A549 (cell line): ENCODE data around the gene MMP24OS. TPM values are rescaled to one million over a fixed set of nuclear protein-coding genes. Genes with fewer than 3 reads are reported as not detected.
A peak's percentile ranks its signal among the peaks of the same experiment; 100 is the strongest.

Experiments used
- ATAC-seq, 2 experiments: fragments of 200-7000 bp in 1 of 2; fragments of >200 bp in 1 of 2; cut with Nextera tagmentation in 1 of 2; cut with Tn5 transposase in 1 of 2; 3 replicates each; pipeline versions ENCODE4 v1.8.0 to v1.9.1; 2018 to 2020; ENCODE audit warnings: mild to moderate bottlenecking in 1 of 2, moderate library complexity in 1 of 2
- CTCF ChIA-PET: fragments of 300-600 bp; sonication (Branson Sonifier 250); formaldehyde crosslinking; extraction: SDS; loops from one replicate; lab custom pipeline; 2021; ENCODE audit warnings: antibody characterized with exemption, inconsistent platforms; lab: Yijun Ruan, JAX
- POLR2A ChIA-PET: fragments of 350-600 bp; formaldehyde crosslinking; extraction: SDS; loops from one replicate; lab custom pipeline; 2021; ENCODE audit warnings: antibody characterized with exemption, inconsistent platforms; lab: Yijun Ruan, JAX
- DNase-seq, 2 experiments: peaks; one replicate each; pipeline versions ENCODE4 v3.0.0 to v3.0.0-alpha.2; 2011 to 2016; ENCODE audit warnings: low read depth in 1 of 2, low spot score in 1 of 2
- FAIRE-seq: peaks from 2 replicates; lab custom pipeline; 2011; peaks lifted over from hg19 to GRCh38; lab: Jason Lieb, UNC
- H3K27ac ChIP-seq, 2 experiments: fragments of >200 bp; sonication (Bioruptor Twin); formaldehyde crosslinking; 3 replicates each; pipeline ENCODE4 v1.5.1; 2016 to 2017
- H3K4me1 ChIP-seq: fragments of >200 bp; sonication (Bioruptor Twin); formaldehyde crosslinking; 3 replicates; pipeline ENCODE4 v1.6.1; 2016
- H3K4me2 ChIP-seq: fragments of >200 bp; sonication (Bioruptor Twin); formaldehyde crosslinking; 3 replicates; pipeline ENCODE4 v1.6.1; 2016
- H3K4me3 ChIP-seq: fragments of >200 bp; sonication (Bioruptor Twin); formaldehyde crosslinking; 3 replicates; pipeline ENCODE4 v1.5.1; 2016
- H3K9me3 ChIP-seq: fragments of >200 bp; sonication (Bioruptor Twin); formaldehyde crosslinking; 3 replicates; pipeline ENCODE4 v1.6.1; 2016
- BCL3 ChIP-seq: fragments of >200 bp; sonication (Bioruptor Twin); formaldehyde crosslinking; IDR thresholded peaks from 3 replicates; pipeline ENCODE4 v1.6.1; 2016
- CEBPB ChIP-seq, 2 experiments: fragments of >200 bp in 1 of 2; sonication (Bioruptor Twin) in 1 of 2; formaldehyde crosslinking in 1 of 2; IDR thresholded peaks; 2 replicates each; pipeline ENCODE4 v1.6.1; 2012 to 2016
- CHD2 ChIP-seq: fragments of 150-350 bp; IDR thresholded peaks from 2 replicates; pipeline ENCODE4 v1.6.1; 2014; ENCODE audit warnings: low read length; ENCODE audit not compliant: partially characterized antibody
- CHD4 ChIP-seq: fragments of 200-600 bp; sonication (generic); IDR thresholded peaks from 2 replicates; pipeline ENCODE4 v1.6.1; 2016; ENCODE audit warnings: antibody characterized with exemption, mild to moderate bottlenecking, borderline replicate concordance
- EHF ChIP-seq: fragments of 250-450 bp; sonication (Bioruptor Pico); IDR thresholded peaks from 2 replicates; pipeline ENCODE4 v1.5.0; 2020; ENCODE audit warnings: mild to moderate bottlenecking
- FOSB ChIP-seq: fragments of 250-450 bp; sonication (Bioruptor Pico); IDR thresholded peaks from 2 replicates; pipeline ENCODE4 v1.5.0; 2020; ENCODE audit warnings: mild to moderate bottlenecking, moderate library complexity
- FOXS1 ChIP-seq: fragments of 250-450 bp; sonication (Bioruptor Pico); IDR thresholded peaks from 2 replicates; pipeline ENCODE4 v1.5.0; 2020; ENCODE audit warnings: mild to moderate bottlenecking, moderate library complexity
- HDAC2 ChIP-seq: fragments of 200-600 bp; sonication (generic); IDR thresholded peaks from 2 replicates; pipeline ENCODE4 v1.6.1; 2016
- HES2 ChIP-seq: fragments of >200 bp; sonication (Bioruptor Twin); formaldehyde crosslinking; IDR thresholded peaks from 2 replicates; pipeline ENCODE4 v1.6.1; 2016
- HMGXB4 ChIP-seq: fragments of 250-450 bp; sonication (Bioruptor Pico); IDR thresholded peaks from 2 replicates; pipeline ENCODE4 v1.5.0; 2021; ENCODE audit warnings: mild to moderate bottlenecking, moderate library complexity, borderline replicate concordance
- KDM5A ChIP-seq: fragments of 200-600 bp; sonication (generic); IDR thresholded peaks from 2 replicates; pipeline ENCODE4 v1.6.1; 2016; ENCODE audit warnings: antibody characterized with exemption, mild to moderate bottlenecking
- MAFK ChIP-seq: fragments of 450-650 bp; IDR thresholded peaks from 2 replicates; pipeline ENCODE4 v1.6.1; 2014; ENCODE audit not compliant: partially characterized antibody
- MAZ ChIP-seq: fragments of 150-350 bp; IDR thresholded peaks from 2 replicates; pipeline ENCODE4 v1.6.1; 2014; ENCODE audit warnings: antibody characterized with exemption, low read depth, low read length, borderline replicate concordance
- MYC ChIP-seq: IDR thresholded peaks from 2 replicates; pipeline ENCODE4 v1.6.1; 2012; ENCODE audit warnings: mild to moderate bottlenecking, inconsistent platforms, low read length, improper control_type of control experiment, borderline replicate concordance
- PHF8 ChIP-seq: fragments of 200-600 bp; sonication (generic); IDR thresholded peaks from 2 replicates; pipeline ENCODE4 v1.6.1; 2016; ENCODE audit warnings: low read depth, mild to moderate bottlenecking, antibody characterized with exemption, moderate library complexity, borderline replicate concordance
- POLR2AphosphoS2 ChIP-seq: conservative IDR thresholded peaks from 2 replicates; pipeline ENCODE4 v1.6.1; 2012; ENCODE audit warnings: low read length, improper control_type of control experiment, inconsistent platforms
- RNF2 ChIP-seq: fragments of 200-600 bp; sonication (generic); IDR thresholded peaks from 2 replicates; pipeline ENCODE4 v1.6.1; 2016; ENCODE audit warnings: low read depth, mild to moderate bottlenecking, antibody characterized with exemption, moderate library complexity, borderline replicate concordance
- ZC3H11A ChIP-seq: fragments of 450-650 bp; IDR thresholded peaks from 2 replicates; pipeline ENCODE4 v1.6.1; 2014; ENCODE audit warnings: antibody characterized with exemption, mild to moderate bottlenecking
- WGBS: methylation state at CpG from one replicate; pipeline ENCODE4 v1.1.6; 2017; ENCODE audit errors: missing lambda C conversion rate; 5-methylcytosine and 5-hydroxymethylcytosine counted together
- polyA plus RNA-seq, 4 experiments: library from polyadenylated mRNA; depleted of rRNA in 3 of 4; stranded (reverse); fragments of >200 nt; fragmentation: RNase III in 1 of 4; extraction: RNeasy Plus Mini Kit Qiagen cat#74134 plus additional on column Dnase treatment in 1 of 4; gene quantifications; 2 replicates in 3 of 4; 3 replicates in 1 of 4; pipeline ENCODE4 v1.2.3, GENCODE V29; 2011 to 2017
- TF ChIP-seq, protein P1 (sequence below): fragments of 250-450 bp; sonication (Bioruptor Pico); IDR thresholded peaks from 2 replicates; pipeline ENCODE4 v1.5.0; 2020; ENCODE audit warnings: low read depth, mild to moderate bottlenecking, moderate library complexity

MMP24OS gene
- polyA plus RNA-seq, 2 of the 4 experiments (the other 2 are of a cell fraction): 13.6 to 40.5 TPM

DNA sequence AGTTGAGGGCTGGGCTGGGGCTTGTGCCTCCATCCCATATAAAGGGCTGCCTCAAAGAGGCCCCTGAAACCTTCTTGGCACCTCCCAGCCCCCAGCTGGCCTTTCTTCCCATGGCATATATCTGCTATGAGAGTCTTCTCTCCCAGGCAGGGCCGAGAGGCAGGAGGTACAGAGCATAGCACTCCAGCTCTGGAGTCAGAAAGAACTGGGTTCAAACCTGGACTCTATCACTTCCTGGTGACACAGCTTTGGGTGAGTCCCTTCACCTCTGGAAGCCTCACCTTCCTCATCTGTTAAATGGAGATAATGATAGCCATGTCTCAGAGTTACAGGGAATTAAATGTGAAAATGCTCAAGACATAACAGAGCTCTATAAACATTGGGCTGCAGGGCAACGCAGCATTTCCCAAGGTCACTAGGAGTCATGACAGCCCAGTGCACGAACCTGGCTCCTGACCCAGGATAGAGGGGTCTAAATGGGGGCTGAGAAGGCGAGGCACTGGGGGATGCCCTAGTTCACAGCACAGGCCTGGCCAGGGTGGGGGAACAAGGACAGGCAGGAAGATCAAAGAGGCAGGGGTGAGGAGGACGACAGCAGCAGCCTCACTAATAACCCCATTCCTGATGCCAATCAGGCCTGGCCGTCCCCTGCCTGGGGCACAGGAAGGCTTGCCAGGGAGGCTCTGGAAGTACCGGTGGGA lies 12.4 kb upstream of the MMP24OS start:
- 55% methylated on average over 7 of the region's 7 CpGs for WGBS
- FAIRE-seq: no peak
- no peaks in the 10 kb centered on the region for H3K9me3 ChIP-seq
- ChIA-PET POLR2A (no interaction called here), CTCF (interaction anchor here (0.6 to 10.6 kb wide), 5 partner anchors 9 to 149 kb away, joined by 3 to 138 read pairs (median 9); no protein-coding TSS in a partner anchor)
- H3K27ac ChIP-seq: 0 out of 6 replicates have a peak overlapping the region, but pooled peaks of 1 of the 2 experiments have one; percentile 1
- TF ChIP-seq ZC3H11A (no peak), MAFK (no peak), PHF8 (no peak), HES2 (no peak), EHF (CRISPR knock-in tag) (no peak), MYC (no peak), CHD4 (no peak), KDM5A (no peak), BCL3 (no peak), POLR2AphosphoS2 (no peak), CHD2 (no peak), HDAC2 (no peak), HMGXB4 (CRISPR knock-in tag) (no peak), RNF2 (no peak), FOSB (CRISPR knock-in tag) (no peak), FOXS1 (CRISPR knock-in tag) (no peak)
- H3K4me1 ChIP-seq: peaks cover 11% of the 10 kb centered on the region
- peak; percentile 7 to 26; a peak in 1 of 6 replicates for ATAC-seq
- no peak for DNase-seq
- no peak overlapping the region for H3K4me3 ChIP-seq
- no peak overlapping the region for H3K4me2 ChIP-seq

- ChIA-PET POLR2A (no interaction called here), CTCF (interaction anchor here (0.9 to 10.6 kb wide), 9 partner anchors 9 to 850 kb away, joined by 3 to 138 read pairs (median 4); partner anchors contain the start of gene GDF5)
- H3K4me3 ChIP-seq: no peak overlapping the region
- no peaks in the 10 kb centered on the region for H3K9me3 ChIP-seq
- no peak overlapping the region for H3K27ac ChIP-seq
- WGBS: 94% methylated on average over 17 of the region's 19 CpGs
- TF ChIP-seq, protein P1, sequence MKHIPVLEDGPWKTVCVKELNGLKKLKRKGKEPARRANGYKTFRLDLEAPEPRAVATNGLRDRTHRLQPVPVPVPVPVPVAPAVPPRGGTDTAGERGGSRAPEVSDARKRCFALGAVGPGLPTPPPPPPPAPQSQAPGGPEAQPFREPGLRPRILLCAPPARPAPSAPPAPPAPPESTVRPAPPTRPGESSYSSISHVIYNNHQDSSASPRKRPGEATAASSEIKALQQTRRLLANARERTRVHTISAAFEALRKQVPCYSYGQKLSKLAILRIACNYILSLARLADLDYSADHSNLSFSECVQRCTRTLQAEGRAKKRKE (CRISPR knock-in tag): no peak
- TF ChIP-seq MAZ (no peak), CEBPB (IDR thresholded peaks at IDR 0.05) (no peak), FOSB (CRISPR knock-in tag) (no peak)
- H3K4me2 ChIP-seq: no peak overlapping the region
- FAIRE-seq (no peak), ATAC-seq (no peak), DNase-seq (no peak)
- peaks cover 14% of the 10 kb centered on the region for H3K4me1 ChIP-seq
These were observed 10.6 kb upstream of the MMP24OS start for GRCh38 chr20:35288325-35289060.
